ENCODE measurements around the gene C19orf81.

C19orf81 gene

DNA sequence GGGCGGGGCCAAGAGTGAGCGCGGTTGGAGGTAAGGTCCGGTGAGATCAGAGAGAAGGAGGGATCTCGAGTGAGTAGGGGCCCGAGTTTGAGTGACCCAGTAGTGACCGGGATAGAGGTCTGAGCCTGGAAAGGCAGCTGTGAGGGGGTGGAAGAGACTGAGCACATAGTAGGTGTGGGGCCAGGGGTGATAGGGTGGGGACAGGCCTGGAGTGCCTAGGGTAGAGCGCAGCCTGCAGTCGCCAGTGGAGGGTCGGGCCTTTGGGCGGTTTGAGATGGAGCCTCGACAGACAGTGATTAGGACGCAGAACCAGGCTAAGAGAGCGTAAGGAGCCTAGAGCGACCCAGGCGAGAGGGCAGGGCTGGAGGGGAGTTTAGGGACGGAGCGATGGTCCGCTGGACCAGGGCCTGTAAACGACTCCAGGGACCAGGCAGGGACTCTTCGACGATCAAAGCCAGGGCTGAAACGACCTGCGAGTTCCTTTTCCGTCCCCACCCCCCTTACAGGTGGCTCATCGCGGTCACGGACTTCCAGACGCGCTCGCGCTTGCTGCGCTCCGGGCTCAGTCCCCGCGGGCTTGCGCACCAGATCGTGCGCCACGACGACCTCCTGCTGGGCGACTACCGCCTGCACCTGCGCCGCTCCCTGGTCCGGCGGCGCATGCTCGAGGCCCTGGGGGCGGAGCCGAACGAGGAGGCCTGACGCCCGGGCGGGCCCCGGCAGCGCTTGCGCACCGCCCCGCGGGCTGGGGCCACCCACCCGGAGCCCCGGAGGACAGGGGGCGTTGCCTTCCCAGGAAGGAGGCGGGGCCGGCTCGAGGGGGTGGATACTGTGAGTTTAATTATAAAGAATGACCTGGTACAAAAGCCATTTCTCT lies 9.4 kb downstream of the C19orf81 start:
- in situ Hi-C loops (cut with MboI; ENCODE audit: low sequenced_read_pairs): no loop called here
- Histone ChIP-seq H3K4me3 (peak overlapping the region; percentile 12; the same call in 1 of the 2 replicates), H3K4me1 (peaks cover 4% of the 10 kb centered on the region; the same call in 1 of the 2 replicates), H3K27me3 (ENCODE audit: low read depth) (no peaks in the 10 kb centered on the region), H3K36me3 (replicated peaks) (no peaks in the 10 kb centered on the region), H3K9me3 (no peaks in the 10 kb centered on the region)
- DNase-seq (ENCODE audit: low spot score in 2 of 2): peak in 1 of 2 experiments; percentile 75

DNA sequence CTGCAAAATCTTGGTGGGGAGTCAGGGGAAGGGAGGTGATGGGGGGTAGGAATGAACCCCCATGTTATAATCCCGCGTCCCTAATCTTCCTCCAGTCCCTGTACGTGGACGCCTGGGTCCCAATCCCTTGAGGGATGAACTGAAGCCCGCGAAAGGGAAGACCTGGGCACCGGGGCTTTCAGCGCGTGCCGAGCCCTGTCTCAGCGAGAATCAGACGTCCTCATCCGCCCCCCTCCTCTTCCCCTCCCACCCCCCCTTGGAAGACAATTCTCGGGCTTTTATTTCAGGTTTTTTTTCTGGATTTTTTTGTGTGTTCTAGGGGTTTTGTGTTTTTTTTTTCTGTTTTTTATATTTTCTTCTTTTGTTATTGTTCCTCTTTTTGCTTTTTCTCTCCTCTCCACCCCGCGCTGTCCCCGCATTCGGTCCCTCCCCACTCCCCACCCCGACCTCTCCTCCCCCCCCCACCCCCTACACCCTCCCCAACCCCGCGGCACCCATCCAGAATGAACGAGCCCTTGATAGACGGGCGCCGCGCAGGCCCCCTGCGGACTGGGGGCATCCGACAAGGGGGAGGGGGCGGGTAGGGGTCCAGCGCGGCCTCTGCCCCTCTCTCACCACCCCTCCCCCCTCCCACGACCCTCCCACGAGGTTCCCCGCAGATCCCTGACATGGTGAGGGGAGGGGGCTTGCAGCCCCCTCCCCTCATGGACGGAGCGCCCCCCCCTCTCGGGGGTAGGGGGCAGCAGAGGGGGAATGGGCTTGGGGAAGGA lies 10.3 kb downstream of the C19orf81 start:
- no peak overlapping the region for H3K4me3 ChIP-seq
- peaks cover 4% of the 10 kb centered on the region; the same call in 1 of the 2 replicates for H3K4me1 ChIP-seq
- H3K36me3 ChIP-seq (replicated peaks): no peaks in the 10 kb centered on the region
- H3K9me3 ChIP-seq: no peaks in the 10 kb centered on the region
- no peak for DNase-seq (ENCODE audit: low spot score in 2 of 2)
- no peaks in the 10 kb centered on the region for H3K27me3 ChIP-seq (ENCODE audit: low read depth)
- in situ Hi-C loops (cut with MboI; ENCODE audit: low sequenced_read_pairs): no loop called here

DNA sequence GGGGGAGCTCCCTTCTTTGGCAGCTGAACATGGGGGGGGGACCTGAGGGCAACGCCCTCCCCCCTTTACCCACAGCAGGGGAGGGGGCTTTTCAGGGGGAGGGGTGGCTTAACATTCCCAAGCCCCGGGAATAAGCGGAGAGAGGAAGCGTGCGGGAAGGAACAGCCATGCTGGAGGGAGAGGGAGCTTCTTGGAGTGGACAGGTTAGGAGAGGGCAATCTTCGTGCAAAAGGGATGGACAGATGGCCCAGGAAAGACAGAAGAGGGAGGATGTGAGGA lies 10.8 kb downstream of the C19orf81 start:
- H3K9me3 ChIP-seq: no peaks in the 10 kb centered on the region
- H3K36me3 ChIP-seq (replicated peaks): no peaks in the 10 kb centered on the region
- H3K4me1 ChIP-seq: peaks cover 4% of the 10 kb centered on the region; the same call in 1 of the 2 replicates
- in situ Hi-C loops (cut with MboI; ENCODE audit: low sequenced_read_pairs): no loop called here
- no peaks in the 10 kb centered on the region for H3K27me3 ChIP-seq (ENCODE audit: low read depth)
- no peak overlapping the region for H3K4me3 ChIP-seq
- DNase-seq (ENCODE audit: low spot score in 2 of 2): no peak

DNA sequence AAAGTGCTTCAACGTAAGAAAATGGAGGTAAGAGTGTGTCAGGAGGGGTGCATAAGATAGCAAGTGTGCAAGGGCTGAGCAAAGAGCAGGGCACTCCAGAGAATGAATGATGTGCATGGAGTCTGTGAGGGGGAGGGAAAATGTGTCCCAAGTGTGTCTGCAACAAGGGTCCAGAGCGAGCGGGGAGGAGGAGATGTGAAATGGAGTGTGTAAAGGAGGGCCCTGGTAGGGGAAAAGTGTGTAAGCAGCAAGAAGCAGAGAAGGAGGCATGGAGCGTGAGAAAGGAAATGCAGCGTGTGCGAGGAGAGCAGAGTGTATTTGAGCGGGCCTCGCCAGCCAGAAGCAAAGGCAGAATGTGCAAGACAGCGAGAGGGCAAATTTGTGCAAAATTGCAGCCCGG lies 11.8 kb downstream of the C19orf81 start:
- Histone ChIP-seq H3K27me3 (ENCODE audit: low read depth) (0 out of 2 replicates have a peak, but pooled peaks cover under 1% of the 10 kb centered on the region), H3K9me3 (no peaks in the 10 kb centered on the region), H3K4me3 (no peak overlapping the region), H3K36me3 (replicated peaks) (no peaks in the 10 kb centered on the region), H3K4me1 (peaks cover 4% of the 10 kb centered on the region; the same call in 1 of the 2 replicates)
- DNase-seq (ENCODE audit: low spot score in 2 of 2): no peak
- in situ Hi-C loops (cut with MboI; ENCODE audit: low sequenced_read_pairs): no loop called here

DNA sequence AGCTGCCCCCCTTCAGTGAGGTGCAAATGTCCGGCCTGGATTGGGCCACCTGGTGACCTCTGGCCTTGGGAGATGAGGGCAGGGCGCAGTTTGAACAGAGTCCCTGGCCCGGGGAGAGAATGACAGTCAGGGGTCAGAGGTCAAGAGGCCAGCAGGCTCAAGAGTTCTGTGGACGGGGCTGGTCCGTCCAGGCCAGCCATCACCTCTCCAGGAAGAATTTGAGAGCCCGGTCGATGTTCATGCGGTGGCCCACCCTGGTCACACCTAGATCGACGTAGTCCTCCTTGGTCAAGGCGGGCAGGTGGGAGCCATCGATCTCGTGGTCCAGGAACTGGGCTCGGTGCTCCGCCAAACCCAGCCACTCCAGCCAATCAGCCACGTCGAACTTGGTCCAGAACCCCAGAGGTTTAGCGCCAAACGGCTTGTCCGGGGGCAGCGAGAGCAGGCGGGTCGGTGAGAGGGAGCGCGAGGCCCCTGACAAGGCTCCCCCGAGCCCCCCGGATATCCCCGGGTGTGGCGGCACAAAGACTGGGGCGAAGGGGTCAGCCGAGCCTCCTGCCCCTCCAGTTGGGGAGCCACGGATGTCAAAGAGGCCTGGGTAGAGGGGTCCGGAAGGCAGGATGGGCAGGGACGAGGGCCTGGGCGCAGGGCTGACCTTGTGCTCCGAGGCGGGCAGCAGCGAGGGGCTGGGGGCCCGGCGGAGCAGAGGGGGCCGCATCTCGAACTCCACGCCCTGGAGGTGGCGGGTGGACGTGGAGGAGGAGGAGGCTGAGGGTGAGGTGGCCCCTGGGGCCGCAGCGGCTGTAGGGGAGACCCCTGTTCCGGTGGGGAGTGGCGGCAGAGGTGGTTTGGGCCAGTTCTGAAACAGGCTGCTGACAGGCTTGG lies 12.8 kb downstream of the C19orf81 start:
- Histone ChIP-seq H3K9me3 (no peaks in the 10 kb centered on the region), H3K27me3 (ENCODE audit: low read depth) (peaks cover 7% of the 10 kb centered on the region), H3K4me3 (no peak overlapping the region), H3K4me1 (peaks cover 4% of the 10 kb centered on the region; the same call in 1 of the 2 replicates), H3K36me3 (replicated peaks) (no peaks in the 10 kb centered on the region)
- in situ Hi-C loops (cut with MboI; ENCODE audit: low sequenced_read_pairs): no loop called here
- no peak for DNase-seq (ENCODE audit: low spot score in 2 of 2)

DNA sequence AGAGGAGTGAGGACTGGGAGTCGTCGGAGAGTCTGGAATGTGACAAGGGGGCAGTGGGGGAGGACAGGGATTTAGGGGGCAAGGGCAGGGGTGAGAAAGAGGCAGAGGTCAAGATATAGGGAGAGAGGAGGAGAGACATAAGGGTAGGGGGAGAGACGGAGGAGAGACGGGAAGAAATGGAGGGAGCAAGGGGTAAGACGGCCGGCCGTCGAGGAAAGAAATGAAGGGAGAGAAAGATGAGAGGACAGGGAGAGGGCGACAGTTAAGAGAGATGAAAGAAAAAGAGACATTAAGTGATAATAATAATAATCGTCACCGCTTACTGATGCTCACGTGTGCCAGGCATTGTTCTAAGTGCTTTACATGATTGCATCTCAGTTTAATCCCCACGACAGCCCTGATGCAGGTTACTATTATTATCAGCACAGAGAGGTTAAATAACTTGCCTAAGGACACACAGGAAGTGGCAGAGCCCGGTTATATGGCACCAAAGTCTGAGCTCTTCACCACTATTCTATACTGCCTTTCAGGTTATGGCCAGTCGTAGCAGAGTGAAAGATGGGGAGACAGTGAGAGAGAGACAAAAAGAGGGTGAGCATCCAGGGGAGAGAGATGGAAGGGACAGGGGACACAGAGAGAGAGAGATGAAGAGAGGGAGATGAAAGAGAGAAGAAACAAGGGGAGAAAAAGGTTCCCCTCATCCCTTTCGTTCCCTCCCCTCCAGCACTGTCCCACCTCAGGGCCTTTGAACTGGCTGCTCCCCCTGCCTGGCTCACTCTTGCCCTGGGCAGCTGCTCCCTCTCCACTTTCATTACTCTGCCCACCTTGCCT lies 13.6 kb downstream of the C19orf81 start:
- no peak overlapping the region for H3K4me3 ChIP-seq
- H3K27me3 ChIP-seq (ENCODE audit: low read depth): peaks cover 16% of the 10 kb centered on the region
- DNase-seq (ENCODE audit: low spot score in 2 of 2): no peak
- in situ Hi-C loops (cut with MboI; ENCODE audit: low sequenced_read_pairs): no loop called here
- H3K9me3 ChIP-seq: no peaks in the 10 kb centered on the region
- no peaks in the 10 kb centered on the region for H3K36me3 ChIP-seq (replicated peaks)
- H3K4me1 ChIP-seq: peaks cover 4% of the 10 kb centered on the region; the same call in 1 of the 2 replicates

DNA sequence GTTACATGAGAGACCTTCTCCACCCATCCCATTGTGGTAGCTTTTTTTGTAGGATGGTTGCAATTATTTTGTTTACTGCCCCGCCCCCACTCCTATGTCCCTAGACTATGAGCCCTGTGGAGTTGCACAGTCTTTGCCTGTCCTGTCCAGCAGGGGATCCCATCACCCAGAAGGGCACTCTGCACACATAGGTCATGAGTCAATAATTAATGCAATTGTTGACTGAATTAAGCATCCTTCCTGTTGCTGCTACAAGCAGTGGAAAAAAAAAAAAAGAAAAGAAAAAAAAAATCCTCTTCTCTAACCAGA lies 14.2 kb downstream of the C19orf81 start:
- Histone ChIP-seq H3K4me3 (no peak overlapping the region), H3K36me3 (replicated peaks) (no peaks in the 10 kb centered on the region), H3K9me3 (no peaks in the 10 kb centered on the region), H3K4me1 (peaks cover 3% of the 10 kb centered on the region; the same call in 1 of the 2 replicates), H3K27me3 (ENCODE audit: low read depth) (peaks cover 17% of the 10 kb centered on the region)
- DNase-seq (ENCODE audit: low spot score in 2 of 2): peak in 1 of 2 experiments; percentile 24
- in situ Hi-C loops (cut with MboI; ENCODE audit: low sequenced_read_pairs): no loop called here

DNA sequence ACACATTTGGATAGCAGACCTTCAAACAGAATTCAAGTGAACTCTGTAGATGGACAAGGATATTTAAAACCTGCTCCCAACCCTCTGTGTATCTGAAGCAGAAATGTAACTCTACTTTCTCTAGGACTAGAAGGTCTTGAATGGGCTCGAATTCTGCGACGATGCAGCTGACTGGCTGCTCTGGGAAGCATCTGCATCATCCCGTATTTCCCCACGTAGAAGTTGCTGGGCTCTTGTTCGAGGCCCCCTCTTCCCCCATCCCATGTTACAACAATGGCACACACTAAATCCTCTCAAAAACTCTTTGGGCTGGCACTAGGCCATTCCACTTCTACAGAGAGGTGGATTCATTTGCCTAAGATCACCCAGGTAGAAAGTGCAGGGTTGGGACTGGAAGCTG lies 15.0 kb downstream of the C19orf81 start:
- Histone ChIP-seq H3K27me3 (ENCODE audit: low read depth) (peaks cover 20% of the 10 kb centered on the region), H3K9me3 (no peaks in the 10 kb centered on the region), H3K4me3 (no peak overlapping the region), H3K4me1 (no peaks in the 10 kb centered on the region), H3K36me3 (replicated peaks) (no peaks in the 10 kb centered on the region)
- in situ Hi-C loops (cut with MboI; ENCODE audit: low sequenced_read_pairs): no loop called here
- DNase-seq (ENCODE audit: low spot score in 2 of 2): no peak

DNA sequence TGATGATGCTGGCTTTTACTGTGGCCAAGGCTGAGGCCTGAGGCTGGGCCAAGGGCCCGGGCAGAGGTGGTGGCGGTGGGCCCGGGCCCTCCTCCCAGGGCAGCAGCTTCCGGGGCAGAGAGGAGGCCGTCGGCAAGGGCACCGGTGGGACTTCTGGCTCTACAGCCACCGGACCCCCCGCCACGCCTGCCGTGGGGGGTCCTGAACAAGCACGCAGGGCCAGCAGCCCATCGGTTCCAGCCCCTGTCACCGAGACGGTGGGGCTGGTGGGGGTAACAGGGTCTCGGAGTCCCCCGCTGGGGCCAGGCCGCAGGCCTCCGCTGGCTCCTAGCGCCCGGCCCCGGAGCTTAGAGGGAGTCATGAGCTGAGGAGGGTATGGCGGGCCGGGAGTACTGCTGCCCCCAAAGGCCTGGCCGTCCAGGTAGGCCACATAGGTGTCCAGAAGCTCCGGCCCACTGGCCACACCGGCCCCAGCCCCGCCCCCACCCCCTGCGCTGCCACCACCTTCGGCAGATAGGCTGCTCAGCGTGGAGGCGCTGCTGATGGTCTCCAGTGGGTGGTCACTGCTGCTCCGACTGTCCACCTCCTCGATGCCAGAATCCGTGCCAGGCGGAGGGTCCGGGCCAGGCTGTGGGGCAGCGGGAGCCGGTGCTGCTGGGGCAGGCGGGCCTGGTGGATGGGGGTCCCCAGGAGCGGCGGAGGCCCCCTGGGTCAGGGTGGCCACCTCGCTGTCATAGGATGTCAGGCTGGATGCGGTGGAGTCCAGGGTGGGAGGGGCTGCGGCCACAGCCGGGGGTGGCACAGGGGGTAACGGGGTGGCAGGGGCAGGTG lies 17.3 kb downstream of the C19orf81 start:
- H3K27me3 ChIP-seq (ENCODE audit: low read depth): peaks cover 33% of the 10 kb centered on the region
- H3K4me1 ChIP-seq: no peaks in the 10 kb centered on the region
- in situ Hi-C loops (cut with MboI; ENCODE audit: low sequenced_read_pairs): no loop called here
- H3K9me3 ChIP-seq: no peaks in the 10 kb centered on the region
- no peak for DNase-seq (ENCODE audit: low spot score in 2 of 2)
- H3K36me3 ChIP-seq (replicated peaks): no peaks in the 10 kb centered on the region
- H3K4me3 ChIP-seq: no peak overlapping the region

DNA sequence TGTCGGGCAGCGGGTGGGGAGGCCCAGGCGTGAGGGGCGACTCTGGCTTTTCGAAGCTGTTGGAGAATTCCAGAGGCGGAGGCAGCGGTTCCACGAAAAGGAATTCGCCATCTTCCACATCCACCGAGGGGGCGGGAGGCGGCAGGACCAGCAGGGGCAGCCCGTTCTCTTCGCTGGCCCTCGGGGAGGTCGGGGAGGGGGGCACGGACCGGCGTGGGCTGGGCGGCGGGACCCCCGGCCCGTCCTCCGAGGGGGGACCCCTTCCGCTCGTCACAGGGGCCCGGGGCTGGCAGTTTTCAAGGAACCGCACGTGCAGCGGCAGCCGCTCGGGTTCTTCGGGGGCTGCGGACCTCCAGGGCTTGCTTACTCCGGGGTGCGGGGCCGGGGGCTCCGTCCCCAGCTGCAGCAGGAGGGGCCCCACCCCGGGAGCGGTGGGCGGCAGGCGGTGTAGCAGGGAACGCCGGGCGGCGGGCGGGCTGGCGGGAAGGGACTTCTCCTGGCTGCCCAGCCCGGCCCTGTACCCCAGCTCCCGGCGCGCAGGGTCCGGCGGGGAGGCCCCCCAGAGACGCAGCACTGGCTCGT lies 18.0 kb downstream of the C19orf81 start:
- Histone ChIP-seq H3K4me3 (no peak overlapping the region), H3K27me3 (ENCODE audit: low read depth) (peaks cover 39% of the 10 kb centered on the region), H3K9me3 (no peaks in the 10 kb centered on the region), H3K4me1 (no peaks in the 10 kb centered on the region), H3K36me3 (replicated peaks) (no peaks in the 10 kb centered on the region)
- in situ Hi-C loops (cut with MboI; ENCODE audit: low sequenced_read_pairs): no loop called here
- DNase-seq (ENCODE audit: low spot score in 2 of 2): no peak

DNA sequence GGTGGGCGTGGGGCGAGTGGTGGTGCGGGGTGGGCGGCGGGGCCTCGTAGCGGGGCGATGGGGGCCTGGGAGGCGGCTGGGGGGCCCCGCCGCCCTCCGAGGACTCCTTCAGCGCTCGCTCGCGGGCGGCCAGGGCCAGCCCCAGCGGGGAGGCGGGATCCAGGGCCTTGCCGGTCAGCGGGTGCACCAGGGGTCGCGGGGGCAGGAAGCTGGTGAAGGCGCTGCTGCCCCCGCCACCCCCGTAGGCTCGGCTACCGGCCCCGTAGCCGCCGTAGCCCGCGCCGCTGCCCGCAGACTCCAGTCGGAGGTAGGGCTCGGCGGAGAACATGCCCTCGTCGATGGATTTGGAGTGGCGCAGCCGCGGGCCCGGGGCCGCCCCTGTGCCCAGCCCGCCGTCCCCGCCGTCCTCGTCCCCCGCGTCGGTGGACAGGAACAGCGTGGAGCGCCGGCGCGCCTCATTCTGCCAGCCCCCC lies 18.6 kb downstream of the C19orf81 start:
- H3K4me3 ChIP-seq: no peak overlapping the region

DNA sequence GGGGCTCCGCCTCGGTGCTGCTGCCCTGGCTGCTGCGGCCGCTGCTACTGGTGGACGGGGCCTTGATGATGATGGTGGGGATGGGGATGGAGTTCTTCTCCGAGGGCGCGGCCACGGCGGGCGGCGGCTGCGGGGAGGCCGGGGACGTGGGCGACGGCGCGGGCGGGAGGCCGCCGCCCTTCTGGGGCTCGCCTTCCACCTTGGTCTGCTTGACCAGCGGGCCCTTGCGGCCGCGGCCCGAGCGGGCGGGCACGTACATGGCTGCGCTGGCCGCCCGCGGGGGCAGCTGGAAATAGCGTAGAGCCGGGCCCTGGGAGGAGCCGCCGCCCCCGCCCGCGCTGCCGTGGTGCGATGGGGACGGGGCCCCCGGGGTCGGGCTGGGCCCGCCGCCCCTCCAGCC lies 19.2 kb downstream of the C19orf81 start:
- H3K27me3 ChIP-seq (ENCODE audit: low read depth): peaks cover 45% of the 10 kb centered on the region

More for the DNA sequence above, 18.6 kb downstream of the C19orf81 start:
- peaks cover 42% of the 10 kb centered on the region for H3K27me3 ChIP-seq (ENCODE audit: low read depth)
- no peaks in the 10 kb centered on the region for H3K4me1 ChIP-seq
- in situ Hi-C loops (cut with MboI; ENCODE audit: low sequenced_read_pairs): no loop called here
- no peaks in the 10 kb centered on the region for H3K36me3 ChIP-seq (replicated peaks)
- DNase-seq (ENCODE audit: low spot score in 2 of 2): no peak
- H3K9me3 ChIP-seq: no peaks in the 10 kb centered on the region

More for the DNA sequence above, 19.2 kb downstream of the C19orf81 start:
- no peak for DNase-seq (ENCODE audit: low spot score in 2 of 2)
- Histone ChIP-seq H3K9me3 (no peaks in the 10 kb centered on the region), H3K4me1 (no peaks in the 10 kb centered on the region), H3K36me3 (replicated peaks) (no peaks in the 10 kb centered on the region), H3K4me3 (no peak overlapping the region)
- in situ Hi-C loops (cut with MboI; ENCODE audit: low sequenced_read_pairs): no loop called here

Measured in HAP-1 (cell line).